H9 (cell line): ENCODE measurements around the gene MGAT5B. TPM values are rescaled to one million over a fixed set of nuclear protein-coding genes. Genes with fewer than 3 reads are reported as not detected.

Experiments used
- DNase-seq: peaks from one replicate; pipeline ENCODE4 v3.0.0-alpha.2; 2017
- H2AFZ ChIP-seq: one replicate; pipeline ENCODE4 v1.6.1; 2013; ENCODE audit warnings: mild to moderate bottlenecking, low read length, control low read depth, moderate library complexity
- H2AK5ac ChIP-seq: 2 replicates; pipeline ENCODE4 v1.6.1; 2013; ENCODE audit warnings: low read length, control low read depth, mixed read lengths; ENCODE audit not compliant: insufficient read length
- H2BK120ac ChIP-seq: one replicate; pipeline ENCODE4 v1.6.1; 2013; ENCODE audit warnings: low read depth, mild to moderate bottlenecking, low read length, control low read depth, inconsistent platforms; ENCODE audit not compliant: poor library complexity, severe bottlenecking
- H2BK12ac ChIP-seq: 2 replicates; pipeline ENCODE4 v1.6.1; 2013; ENCODE audit warnings: low read length, control low read depth, mixed read lengths, low read depth; ENCODE audit not compliant: insufficient read length
- H2BK15ac ChIP-seq: 2 replicates; pipeline ENCODE4 v1.6.1; 2013; ENCODE audit warnings: low read depth, low read length, control low read depth
- H2BK20ac ChIP-seq: one replicate; pipeline ENCODE4 v1.6.1; 2013; ENCODE audit warnings: low read depth, mild to moderate bottlenecking, low read length, control low read depth, inconsistent platforms; ENCODE audit not compliant: poor library complexity, severe bottlenecking
- H2BK5ac ChIP-seq: 2 replicates; pipeline ENCODE4 v1.6.1; 2013; ENCODE audit warnings: low read length, control low read depth, mixed read lengths; ENCODE audit not compliant: insufficient read length
- H3K14ac ChIP-seq: 2 replicates; pipeline ENCODE4 v1.6.1; 2013; ENCODE audit warnings: low read length, control low read depth; ENCODE audit not compliant: insufficient read depth
- H3K18ac ChIP-seq: 2 replicates; pipeline ENCODE4 v1.6.1; 2013; ENCODE audit warnings: low read depth, mild to moderate bottlenecking, mixed read lengths, low read length, control low read depth; ENCODE audit not compliant: insufficient read length
- H3K23ac ChIP-seq: 2 replicates; pipeline ENCODE4 v1.6.1; 2013; ENCODE audit warnings: low read length, control low read depth, mixed read lengths, low read depth; ENCODE audit not compliant: insufficient read length
- H3K23me2 ChIP-seq: 2 replicates; pipeline ENCODE4 v1.6.1; 2013; ENCODE audit warnings: low read depth, mild to moderate bottlenecking, mixed read lengths, low read length, control low read depth; ENCODE audit not compliant: insufficient read length, poor library complexity, severe bottlenecking
- H3K27ac ChIP-seq: 2 replicates; pipeline ENCODE4 v1.5.1; 2013; ENCODE audit warnings: low read length, control low read depth, mixed read lengths, low read depth; ENCODE audit not compliant: insufficient read length
- H3K27me3 ChIP-seq: 2 replicates; pipeline ENCODE4 v1.6.1; 2013; ENCODE audit warnings: low read length, control low read depth, inconsistent platforms; ENCODE audit not compliant: insufficient read depth
- H3K4ac ChIP-seq: 2 replicates; pipeline ENCODE4 v1.6.1; 2013; ENCODE audit warnings: low read depth, mild to moderate bottlenecking, control low read depth, inconsistent platforms, low read length, moderate library complexity
- H3K4me1 ChIP-seq: 2 replicates; pipeline ENCODE4 v1.6.1; 2013; ENCODE audit warnings: low read length, control low read depth, inconsistent platforms; ENCODE audit not compliant: insufficient read depth
- H3K4me2 ChIP-seq: 2 replicates; pipeline ENCODE4 v1.6.1; 2013; ENCODE audit warnings: low read length, control low read depth, mixed read lengths; ENCODE audit not compliant: insufficient read length, insufficient read depth
- H3K56ac ChIP-seq: 2 replicates; pipeline ENCODE4 v1.6.1; 2013; ENCODE audit warnings: low read depth, mild to moderate bottlenecking, mixed read lengths, low read length, control low read depth; ENCODE audit not compliant: insufficient read length
- H3K79me1 ChIP-seq: 2 replicates; pipeline ENCODE4 v1.6.1; 2013; ENCODE audit warnings: low read depth, mild to moderate bottlenecking, moderate library complexity, low read length, control low read depth, inconsistent platforms; ENCODE audit not compliant: insufficient read depth, poor library complexity, severe bottlenecking
- H3K79me2 ChIP-seq: 2 replicates; pipeline ENCODE4 v1.6.1; 2013; ENCODE audit warnings: low read length, control low read depth, inconsistent platforms; ENCODE audit not compliant: insufficient read depth
- H3K9ac ChIP-seq: 2 replicates; pipeline ENCODE4 v1.6.1; 2013; ENCODE audit warnings: low read length, control low read depth, mixed read lengths; ENCODE audit not compliant: insufficient read length; ENCODE audit errors: extremely low read depth
- H3K9me3 ChIP-seq: one replicate; pipeline ENCODE4 v1.6.1; 2013; ENCODE audit warnings: low read depth, low read length, inconsistent platforms; ENCODE audit not compliant: control insufficient read depth
- H3T11ph ChIP-seq: one replicate; pipeline ENCODE4 v1.6.1; 2013; ENCODE audit warnings: mild to moderate bottlenecking, low read length, control low read depth, inconsistent platforms
- H4K20me1 ChIP-seq: one replicate; pipeline ENCODE4 v1.6.1; 2013; ENCODE audit not compliant: control insufficient read depth, insufficient read length, insufficient read depth
- H4K5ac ChIP-seq: 2 replicates; pipeline ENCODE4 v1.6.1; 2013; ENCODE audit warnings: low read depth, mild to moderate bottlenecking, mixed read lengths, low read length, control low read depth; ENCODE audit not compliant: insufficient read length
- H4K8ac ChIP-seq: replicated peaks from 2 replicates; pipeline ENCODE4 v1.6.1; 2013; ENCODE audit warnings: low read length, control low read depth, mixed read lengths, low read depth; ENCODE audit not compliant: insufficient read length
- H4K91ac ChIP-seq: 2 replicates; pipeline ENCODE4 v1.6.1; 2013; ENCODE audit warnings: low read depth, mild to moderate bottlenecking, moderate library complexity, mixed read lengths, low read length, control low read depth; ENCODE audit not compliant: insufficient read length
- H3K27ac Mint-ChIP-seq, 3 experiments: 2 replicates in 2 of 3; 3 replicates in 1 of 3; pipeline ENCODE4 v1.8.0; 2020 to 2021; ENCODE audit warnings: mixed read lengths in 3 of 3, mild to moderate bottlenecking in 1 of 3, moderate library complexity in 1 of 3
- H3K27me3 Mint-ChIP-seq: 2 replicates; pipeline ENCODE4 v1.8.0; 2021; ENCODE audit warnings: low read depth, mild to moderate bottlenecking, moderate library complexity, mixed read lengths
- H3K36me3 Mint-ChIP-seq, 3 experiments: 2 replicates in 2 of 3; 3 replicates in 1 of 3; pipeline ENCODE4 v1.8.0; 2020 to 2021; ENCODE audit warnings: low read depth in 3 of 3, mixed read lengths in 3 of 3; ENCODE audit not compliant: insufficient read depth in 1 of 3
- H3K4me1 Mint-ChIP-seq, 2 experiments: 2 replicates each; pipeline ENCODE4 v1.8.0; 2020; ENCODE audit warnings: mixed read lengths in 2 of 2
- H3K4me3 Mint-ChIP-seq, 2 experiments: 2 replicates in 1 of 2; 3 replicates in 1 of 2; pipeline ENCODE4 v1.8.0; 2020 to 2021; ENCODE audit warnings: mild to moderate bottlenecking in 2 of 2, mixed read lengths in 2 of 2, moderate library complexity in 1 of 2
- H3K9me3 Mint-ChIP-seq, 2 experiments: 2 replicates in 1 of 2; 3 replicates in 1 of 2; pipeline ENCODE4 v1.8.0; 2020; ENCODE audit warnings: mild to moderate bottlenecking in 2 of 2, mixed read lengths in 2 of 2, moderate library complexity in 1 of 2
- WGBS: extraction: QIAGEN DNeasy Blood & Tissue Kit; methylation state at CpG from one replicate; pipeline ENCODE4 v1.1.7; 2013; ENCODE audit warnings: missing lambda C conversion rate, low lambda C conversion rate, mixed read lengths; ENCODE audit not compliant: insufficient read length; ENCODE audit errors: extremely low coverage; 5-methylcytosine and 5-hydroxymethylcytosine counted together
- total RNA-seq: library from RNA; stranded (reverse); gene quantifications from 2 replicates; pipeline ENCODE4 v1.2.1, GENCODE V29; 2021
- TF ChIP-seq, protein P1 (sequence below): fragments of 200-600 bp; sonication (generic); conservative IDR thresholded peaks from 3 replicates; pipeline ENCODE4 v1.8.0; 2021; ENCODE audit warnings: antibody characterized with exemption, mild to moderate bottlenecking

MGAT5B gene
- total RNA-seq, 1 experiment from 2014 or later = 4.9 TPM

DNA sequence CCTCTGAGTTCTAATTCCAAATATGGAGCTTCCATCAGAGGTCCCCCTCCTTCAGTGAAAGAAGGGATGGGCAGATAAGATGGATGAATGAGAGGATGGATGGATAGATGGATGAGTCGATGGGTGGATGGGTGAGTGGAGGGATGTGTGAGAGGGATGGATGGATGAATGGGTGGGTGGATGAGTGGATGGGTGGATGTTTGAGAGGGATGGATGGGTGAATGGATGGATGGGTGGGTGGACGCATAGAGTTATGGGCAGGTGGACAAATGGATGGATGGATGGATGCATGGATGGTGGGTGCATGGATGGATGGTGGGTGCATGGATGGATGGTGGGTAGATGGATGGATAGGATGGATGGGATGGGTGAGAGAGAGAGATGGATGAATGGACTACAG lies 69.0 kb downstream of the MGAT5B start:
- no peak overlapping the region for H3K23ac ChIP-seq
- H3K9me3 ChIP-seq = no peaks in the 10 kb centered on the region
- no peak overlapping the region for H3K4me2 ChIP-seq
- H4K91ac ChIP-seq = no peak overlapping the region
- no peak overlapping the region for H3T11ph ChIP-seq
- no peaks in the 10 kb centered on the region for H3K27me3 ChIP-seq
- H2BK20ac ChIP-seq = no peak overlapping the region
- no peak overlapping the region for H4K8ac ChIP-seq
- WGBS = 100% methylated on average over 1 of the region's 2 CpGs
- no peaks in the 10 kb centered on the region for H3K79me1 ChIP-seq
- no peak overlapping the region for H2BK5ac ChIP-seq
- no peak overlapping the region for H3K27ac ChIP-seq
- H3K79me2 ChIP-seq = no peaks in the 10 kb centered on the region
- H4K20me1 ChIP-seq = no peaks in the 10 kb centered on the region
- H3K56ac ChIP-seq = no peak overlapping the region
- peaks cover 0 to 11% (median 1%) of the 10 kb centered on the region in 3 experiments; a peak in 2 of 7 replicates for H3K36me3 Mint-ChIP-seq
- no peak for DNase-seq
- no peak overlapping the region for H2BK120ac ChIP-seq
- no peak overlapping the region for H2AK5ac ChIP-seq
- H2AFZ ChIP-seq = no peak overlapping the region
- H2BK15ac ChIP-seq = no peak overlapping the region
- no peak overlapping the region for H3K4me3 Mint-ChIP-seq
- TF ChIP-seq, protein P1, sequence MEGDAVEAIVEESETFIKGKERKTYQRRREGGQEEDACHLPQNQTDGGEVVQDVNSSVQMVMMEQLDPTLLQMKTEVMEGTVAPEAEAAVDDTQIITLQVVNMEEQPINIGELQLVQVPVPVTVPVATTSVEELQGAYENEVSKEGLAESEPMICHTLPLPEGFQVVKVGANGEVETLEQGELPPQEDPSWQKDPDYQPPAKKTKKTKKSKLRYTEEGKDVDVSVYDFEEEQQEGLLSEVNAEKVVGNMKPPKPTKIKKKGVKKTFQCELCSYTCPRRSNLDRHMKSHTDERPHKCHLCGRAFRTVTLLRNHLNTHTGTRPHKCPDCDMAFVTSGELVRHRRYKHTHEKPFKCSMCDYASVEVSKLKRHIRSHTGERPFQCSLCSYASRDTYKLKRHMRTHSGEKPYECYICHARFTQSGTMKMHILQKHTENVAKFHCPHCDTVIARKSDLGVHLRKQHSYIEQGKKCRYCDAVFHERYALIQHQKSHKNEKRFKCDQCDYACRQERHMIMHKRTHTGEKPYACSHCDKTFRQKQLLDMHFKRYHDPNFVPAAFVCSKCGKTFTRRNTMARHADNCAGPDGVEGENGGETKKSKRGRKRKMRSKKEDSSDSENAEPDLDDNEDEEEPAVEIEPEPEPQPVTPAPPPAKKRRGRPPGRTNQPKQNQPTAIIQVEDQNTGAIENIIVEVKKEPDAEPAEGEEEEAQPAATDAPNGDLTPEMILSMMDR = no peak
- H3K23me2 ChIP-seq = peaks cover 3% of the 10 kb centered on the region
- H3K9me3 Mint-ChIP-seq = no peaks in the 10 kb centered on the region
- H4K5ac ChIP-seq = no peak overlapping the region
- peaks cover 2 to 15% of the 10 kb centered on the region in 2 experiments for H3K4me1 Mint-ChIP-seq
- peak overlapping the region in 1 of 3 experiments; percentile 2; a peak in 1 of 7 replicates for H3K27ac Mint-ChIP-seq
- H3K4ac ChIP-seq = no peak overlapping the region
- no peaks in the 10 kb centered on the region; the same call in 1 of the 2 replicates for H3K27me3 Mint-ChIP-seq
- H3K14ac ChIP-seq = no peak overlapping the region
- no peak overlapping the region for H3K18ac ChIP-seq
- no peaks in the 10 kb centered on the region for H3K4me1 ChIP-seq
- H3K9ac ChIP-seq = no peak overlapping the region
- no peak overlapping the region for H2BK12ac ChIP-seq
